GM19035 (cell line): ENCODE measurements around the gene SBNO2.

Source experiments
- ATAC-seq: cut with Tn5 transposase; IDR thresholded peaks from one replicate; pipeline ENCODE4 v1.9.1; 2021; ENCODE audit not compliant: unreplicated experiment

SBNO2 gene

DNA sequence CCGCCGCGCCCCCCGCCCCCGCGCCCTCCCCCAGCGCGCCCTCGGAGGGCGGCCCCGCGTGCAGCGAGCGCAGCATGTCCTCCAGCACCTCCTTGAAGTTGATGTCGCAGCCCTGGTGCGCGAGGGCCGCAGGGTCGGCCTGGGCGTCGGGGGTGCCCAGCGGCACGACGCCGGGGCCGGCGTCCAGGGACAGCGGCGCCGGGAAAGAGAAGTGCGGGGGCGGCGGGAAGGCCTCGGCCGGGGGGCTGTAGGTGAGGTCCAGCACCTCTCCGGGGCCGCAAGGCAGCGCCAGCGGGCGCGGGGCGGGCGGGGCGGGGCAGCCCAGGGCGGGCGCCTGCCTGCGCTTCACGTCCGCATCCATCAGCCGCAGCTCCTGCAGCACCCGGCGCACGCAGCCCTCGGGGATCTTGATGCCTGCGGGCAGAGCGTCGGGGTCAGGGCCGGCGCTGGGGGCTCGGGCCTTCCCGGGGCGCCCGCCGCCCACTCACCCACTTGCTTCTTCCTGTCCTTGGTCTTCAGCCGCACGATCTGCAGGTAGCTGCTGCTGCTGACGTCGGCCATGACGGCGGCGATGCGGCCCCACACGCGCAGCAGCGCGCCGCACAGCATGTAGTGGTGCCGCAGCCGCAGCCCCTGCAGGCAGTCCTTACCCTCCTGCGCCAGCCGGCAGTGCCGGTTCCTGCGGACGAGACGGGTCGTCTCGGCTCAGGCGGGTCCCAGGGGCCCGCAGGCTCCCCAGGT lies 65.6 kb downstream of the SBNO2 start:
- ATAC-seq = no peak

DNA sequence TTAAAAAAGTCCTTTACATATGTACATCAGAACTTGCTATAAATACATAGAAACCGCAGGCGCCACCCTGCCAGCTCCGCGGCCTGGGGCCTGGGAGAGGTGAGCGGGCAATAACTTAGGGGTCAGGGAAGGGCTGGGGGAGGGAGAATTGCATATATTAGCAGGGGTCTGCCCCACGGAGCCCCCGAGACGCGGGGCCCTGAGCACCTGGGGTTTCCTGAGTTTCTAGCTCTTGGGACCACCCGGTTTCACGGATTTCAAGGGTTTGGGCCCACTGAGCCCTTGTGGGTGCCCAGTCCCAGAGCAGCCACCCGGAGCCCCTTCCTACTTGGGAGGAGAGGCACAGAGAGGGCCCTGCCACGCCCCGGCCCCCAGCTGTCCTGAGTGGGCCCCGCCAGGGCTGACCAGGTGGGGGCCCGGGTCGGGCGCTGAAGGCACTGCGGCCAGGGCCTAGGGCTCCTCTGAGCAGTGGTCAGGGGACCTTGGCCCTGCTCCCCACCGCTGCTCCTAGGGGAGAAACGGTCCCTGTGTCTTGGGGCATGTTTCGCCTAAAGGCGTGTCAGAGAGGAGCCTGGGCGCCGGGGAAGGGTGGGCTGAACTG lies 66.3 kb downstream of the SBNO2 start:
- ATAC-seq = no peak

DNA sequence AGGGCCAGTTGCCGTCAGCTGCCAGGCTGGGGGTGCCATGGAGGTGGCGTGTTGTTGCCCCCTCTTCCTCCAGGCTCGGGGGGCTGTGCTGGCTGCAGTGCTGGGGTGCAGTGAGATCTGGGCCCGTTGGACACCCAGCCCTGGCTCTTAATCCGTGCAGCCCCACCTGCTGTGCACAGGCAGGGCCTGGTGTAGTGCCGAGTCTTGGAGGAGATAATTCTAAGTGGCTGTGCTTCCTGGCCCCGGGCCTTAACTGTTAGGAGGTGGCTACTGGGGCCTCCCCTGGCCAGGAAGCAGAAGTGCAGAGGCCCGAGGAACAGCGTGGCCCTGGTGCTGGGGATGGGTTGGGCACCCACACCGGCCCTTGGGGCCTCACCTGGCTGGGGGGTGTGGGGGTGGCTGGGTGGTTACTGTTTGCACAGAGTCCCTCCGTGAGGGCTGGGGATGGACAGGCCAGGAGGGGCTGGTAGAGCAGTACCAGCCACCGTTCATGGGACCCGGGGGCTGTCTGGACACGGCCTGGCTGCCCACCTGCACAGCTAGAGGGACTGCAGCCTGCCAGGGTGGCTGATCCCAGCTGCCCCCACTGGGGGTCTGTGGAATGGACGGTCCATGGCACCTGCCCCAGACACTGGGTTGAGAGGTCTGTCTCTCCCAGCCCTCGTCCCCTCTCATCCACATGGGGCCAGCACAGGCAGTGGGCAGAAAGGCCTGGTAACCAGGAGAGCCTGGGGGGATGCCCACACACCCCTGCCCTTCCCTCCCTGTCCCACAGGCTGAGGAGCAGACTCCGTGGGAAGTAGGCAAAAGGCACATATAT lies 67.0 kb downstream of the SBNO2 start:
- ATAC-seq = no peak

DNA sequence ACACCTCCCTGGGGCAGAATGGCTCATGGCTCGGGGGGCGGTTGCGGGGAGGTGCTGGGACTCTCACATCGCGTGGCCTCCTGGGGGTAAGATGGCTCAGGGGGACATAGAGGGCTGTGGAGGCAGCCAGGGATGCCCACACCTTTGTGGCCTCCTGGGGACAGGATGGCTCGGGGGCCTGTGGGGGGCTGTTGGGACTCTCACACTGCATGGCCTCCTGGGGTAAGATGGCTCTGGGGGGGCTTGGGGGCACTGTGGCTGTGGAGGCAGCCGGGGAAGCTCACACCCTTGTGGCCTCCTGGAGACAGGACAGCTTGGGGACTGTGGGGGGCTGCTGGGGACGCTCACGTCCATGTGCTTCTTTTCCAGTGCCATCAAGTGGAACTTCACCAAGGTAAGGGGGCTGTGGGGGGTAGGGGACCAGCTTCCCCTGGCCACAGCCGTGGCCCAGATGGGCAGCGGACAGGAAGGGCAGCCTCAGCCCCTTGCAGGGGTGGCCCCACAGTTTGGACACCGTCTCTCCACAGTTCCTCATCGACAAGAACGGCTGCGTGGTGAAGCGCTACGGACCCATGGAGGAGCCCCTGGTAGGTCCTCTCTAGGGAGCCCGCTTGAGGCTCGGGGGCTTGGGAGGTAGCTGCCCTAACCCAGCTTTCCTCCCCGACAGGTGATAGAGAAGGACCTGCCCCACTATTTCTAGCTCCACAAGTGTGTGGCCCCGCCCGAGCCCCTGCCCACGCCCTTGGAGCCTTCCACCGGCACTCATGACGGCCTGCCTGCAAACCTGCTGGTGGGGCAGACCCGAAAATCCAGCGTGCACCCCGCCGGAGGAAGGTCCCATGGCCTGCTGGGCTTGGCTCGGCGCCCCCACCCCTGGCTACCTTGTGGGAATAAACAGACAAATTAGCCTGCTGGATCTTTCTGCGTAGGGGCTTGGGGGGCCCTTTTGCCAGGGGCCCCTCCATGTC lies 67.9 kb downstream of the SBNO2 start:
- no peak for ATAC-seq

DNA sequence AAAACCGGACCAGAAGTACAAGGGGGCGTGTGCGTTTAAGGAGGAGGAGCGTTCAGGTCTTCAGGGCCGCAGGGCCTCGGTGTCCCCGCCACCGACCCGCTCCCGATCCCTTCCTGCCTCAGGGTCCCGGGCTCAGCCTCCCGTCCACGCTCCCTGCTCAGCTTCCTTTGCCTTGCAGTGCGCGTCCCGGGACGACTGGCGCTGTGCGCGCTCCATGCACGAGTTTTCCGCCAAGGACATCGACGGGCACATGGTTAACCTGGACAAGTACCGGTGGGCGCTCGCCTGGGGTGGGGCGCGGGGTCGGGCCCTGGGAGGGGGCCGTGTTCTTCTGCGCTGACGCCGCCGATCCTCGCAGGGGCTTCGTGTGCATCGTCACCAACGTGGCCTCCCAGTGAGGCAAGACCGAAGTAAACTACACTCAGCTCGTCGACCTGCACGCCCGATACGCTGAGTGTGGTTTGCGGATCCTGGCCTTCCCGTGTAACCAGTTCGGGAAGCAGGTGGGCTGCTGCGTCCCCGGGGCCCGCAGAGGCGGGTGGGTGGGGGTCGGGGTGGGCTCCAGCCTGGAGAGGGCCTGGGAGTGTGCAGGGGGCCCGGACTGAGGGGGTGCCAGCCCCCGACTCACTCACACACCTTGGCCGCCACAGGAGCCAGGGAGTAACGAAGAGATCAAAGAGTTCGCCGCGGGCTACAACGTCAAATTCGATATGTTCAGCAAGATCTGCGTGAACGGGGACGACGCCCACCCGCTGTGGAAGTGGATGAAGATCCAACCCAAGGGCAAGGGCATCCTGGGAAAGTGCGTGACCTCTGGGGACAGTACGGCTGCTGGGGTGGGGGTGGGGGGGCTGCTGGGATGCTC lies 68.8 kb downstream of the SBNO2 start:
- ATAC-seq = no peak

DNA sequence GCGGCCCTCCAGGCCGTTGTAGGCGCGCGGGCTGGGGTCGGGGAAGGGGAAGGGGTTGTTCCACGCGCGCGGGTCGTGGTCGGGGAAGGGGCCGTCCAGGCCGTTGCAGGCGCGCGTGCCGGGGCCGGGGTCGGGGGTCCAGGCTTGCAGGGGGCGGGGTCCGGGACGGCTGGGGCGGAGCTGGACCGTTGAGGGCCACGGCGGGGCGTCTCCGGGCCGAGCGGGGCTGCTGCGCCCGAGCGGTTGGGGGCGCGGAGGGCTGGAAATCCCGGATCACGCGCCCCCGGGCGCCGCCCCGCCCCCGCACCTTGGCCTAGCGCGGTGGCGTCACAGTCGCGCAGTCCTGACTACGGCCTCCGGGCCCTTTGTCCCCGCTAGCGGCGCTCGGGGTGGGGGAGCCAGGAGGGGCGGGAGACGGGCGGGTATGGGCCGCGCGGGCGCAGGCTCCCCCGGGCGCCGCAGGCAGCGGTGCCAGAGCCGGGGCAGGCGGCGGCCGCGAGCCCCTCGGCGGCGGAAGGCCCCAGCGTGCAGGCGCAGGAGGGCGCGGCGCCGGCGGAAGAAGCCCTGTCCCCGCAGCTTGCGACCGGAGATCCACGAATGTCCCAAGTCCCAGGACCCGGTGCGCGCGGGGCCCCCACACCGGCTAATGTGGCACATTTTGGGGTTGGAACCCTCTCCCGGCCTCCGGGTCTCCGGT lies 69.6 kb downstream of the SBNO2 start:
- ATAC-seq = peak; percentile 33

DNA sequence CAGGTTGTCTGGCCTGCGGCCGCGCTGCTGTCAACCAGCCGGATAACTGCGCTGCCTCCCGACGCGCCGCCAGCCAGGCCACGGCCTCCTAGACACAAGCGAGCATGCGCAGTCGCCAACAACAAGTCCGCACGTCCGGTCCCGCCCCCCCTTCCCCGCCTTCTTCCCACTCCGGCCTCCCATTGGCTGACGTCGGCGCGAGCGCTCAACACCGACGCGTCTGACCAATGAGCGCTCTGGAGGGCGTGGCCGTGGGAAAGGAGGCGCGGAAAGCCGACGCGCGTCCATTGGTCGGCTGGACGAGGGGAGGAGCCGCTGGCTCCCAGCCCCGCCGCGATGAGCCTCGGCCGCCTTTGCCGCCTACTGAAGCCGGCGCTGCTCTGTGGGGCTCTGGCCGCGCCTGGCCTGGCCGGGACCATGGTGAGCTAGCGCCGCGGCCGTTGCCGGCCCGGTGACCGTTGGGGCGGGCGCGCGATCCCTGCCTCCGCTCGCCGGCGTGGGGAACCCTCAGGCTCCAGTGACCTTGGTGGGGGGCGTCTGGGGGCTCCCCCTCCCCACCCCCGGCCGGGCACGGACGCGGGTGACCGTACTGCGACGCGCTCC lies 70.3 kb downstream of the SBNO2 start, which contains the start of gene GPX4:
Gene GPX4 (plus strand): TSS at position 287 of the 603 bp plus-strand sequence. CDS start 50 bp downstream, at position 337.
- ATAC-seq = peak; percentile 73

DNA sequence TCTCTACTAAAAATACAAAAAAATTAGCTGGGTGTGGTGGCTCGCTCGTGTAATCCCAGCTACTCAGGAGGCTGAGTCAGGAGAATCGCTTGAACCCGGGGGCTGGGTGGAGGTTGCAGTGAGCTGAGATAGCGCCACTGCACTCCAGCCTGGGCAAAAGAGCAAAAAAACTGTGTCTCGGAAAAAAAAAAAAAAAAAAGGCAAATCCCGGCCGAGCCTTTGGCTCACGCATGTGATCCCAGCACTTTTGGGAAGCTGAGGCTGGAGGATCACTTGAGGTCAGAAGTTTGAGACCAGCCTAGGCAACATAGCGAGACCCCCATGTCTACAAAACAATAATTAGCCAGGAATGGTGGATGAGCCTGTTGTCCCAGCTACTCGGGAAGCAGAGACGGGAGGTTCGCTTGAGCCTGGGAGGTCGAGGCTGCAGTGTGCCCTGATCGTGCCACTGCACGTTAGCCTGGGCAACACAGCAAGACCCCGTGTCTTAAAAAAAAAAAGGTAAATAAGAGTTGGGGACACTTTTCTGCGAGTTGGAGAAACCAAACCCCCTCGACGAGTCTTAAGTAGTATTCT lies 70.8 kb downstream of the SBNO2 start:
- ATAC-seq = no peak

DNA sequence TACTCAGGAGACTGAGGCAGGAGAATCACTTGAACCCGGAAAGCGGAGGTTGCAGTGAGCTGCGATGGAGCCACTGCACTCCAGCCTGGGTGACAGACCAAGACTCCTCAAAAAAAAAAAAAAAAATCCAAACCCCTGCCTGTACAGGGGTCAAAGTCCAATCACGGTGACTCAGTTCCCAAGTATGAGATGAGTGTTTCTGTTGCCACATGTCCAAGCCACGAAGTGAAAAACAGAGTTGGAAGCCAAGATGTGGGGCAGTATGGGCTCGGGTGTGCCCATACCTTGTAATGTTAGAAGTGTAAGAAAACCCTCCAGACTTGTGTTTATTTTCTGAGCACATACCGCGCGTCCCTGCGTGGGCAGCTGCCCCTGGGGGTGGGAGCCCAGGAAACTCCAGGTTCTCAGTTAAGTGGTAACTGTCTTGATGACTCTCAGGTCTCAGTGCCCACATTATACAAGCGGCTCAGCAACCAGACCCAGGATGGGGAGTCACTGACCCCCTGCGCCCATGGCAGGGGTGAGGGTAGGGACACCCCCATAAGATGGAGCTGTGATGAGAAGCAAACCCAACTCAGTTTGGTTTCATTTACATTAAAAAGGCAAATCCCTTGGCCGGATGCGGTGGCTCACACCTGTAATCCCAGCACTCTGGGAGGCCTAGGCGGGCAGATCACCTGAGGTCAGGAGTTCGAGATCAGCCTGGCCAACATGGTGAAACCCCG lies 71.5 kb downstream of the SBNO2 start:
- ATAC-seq = no peak

DNA sequence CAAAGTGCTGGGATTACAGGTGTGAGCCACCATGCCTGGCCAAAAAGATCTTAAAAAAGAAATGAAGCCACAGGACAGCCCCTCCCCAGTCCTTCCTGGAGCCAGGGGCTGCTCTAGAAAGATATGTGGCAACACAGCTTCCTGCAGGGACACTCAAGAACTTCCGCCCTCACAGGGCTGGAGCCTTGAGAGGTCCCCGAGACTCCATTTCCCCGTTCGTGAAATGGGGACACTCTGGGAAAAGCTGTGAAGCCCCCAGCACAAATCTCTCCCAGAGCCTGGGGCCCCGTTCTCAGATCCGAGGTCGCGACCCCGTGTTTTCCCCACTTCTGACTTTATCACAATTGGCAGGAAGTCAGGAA lies 72.8 kb downstream of the SBNO2 start:
- no peak for ATAC-seq

DNA sequence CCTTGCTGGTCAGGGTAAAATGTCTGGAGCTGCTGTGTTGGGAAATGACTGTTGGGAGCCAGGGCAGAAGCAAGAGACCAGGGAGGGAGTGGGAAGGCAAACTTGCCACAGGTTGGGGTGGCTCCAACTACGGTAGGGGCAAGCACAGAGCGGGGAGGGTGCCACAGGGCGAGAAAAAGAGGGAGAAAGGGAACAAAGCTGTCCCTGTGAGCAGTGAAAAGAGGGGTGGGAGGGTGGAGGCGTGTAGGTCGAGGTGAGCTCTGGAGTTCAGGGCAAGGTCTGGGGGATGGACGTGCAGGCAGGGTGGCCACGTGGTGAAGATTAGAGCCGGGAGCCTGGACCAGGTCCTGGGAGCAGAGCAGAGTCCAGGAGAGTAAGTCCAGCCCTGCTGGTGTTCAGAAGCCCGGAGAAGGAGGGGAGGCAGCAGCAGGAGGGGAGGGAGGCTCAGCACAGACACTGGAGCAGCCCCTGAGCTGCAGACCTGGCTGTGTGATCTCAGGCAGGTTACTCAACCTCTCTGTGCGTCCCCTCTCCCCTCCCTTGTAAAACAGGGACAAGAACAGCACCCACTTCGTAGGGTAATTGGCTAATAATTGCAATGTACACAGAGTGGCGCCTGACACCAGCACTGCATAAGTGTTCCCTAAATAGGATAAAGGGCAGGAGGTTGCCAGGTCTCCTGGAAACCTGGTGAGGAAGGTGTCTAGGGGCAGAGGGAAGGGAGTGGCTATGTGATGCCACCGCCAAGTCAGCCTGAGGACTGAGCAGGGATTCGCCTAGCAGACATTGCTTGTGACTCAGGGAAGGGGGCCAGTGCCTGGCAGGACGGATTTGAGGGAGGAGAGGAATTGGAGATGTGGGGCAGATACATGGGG lies 75.7 kb downstream of the SBNO2 start:
- no peak for ATAC-seq

DNA sequence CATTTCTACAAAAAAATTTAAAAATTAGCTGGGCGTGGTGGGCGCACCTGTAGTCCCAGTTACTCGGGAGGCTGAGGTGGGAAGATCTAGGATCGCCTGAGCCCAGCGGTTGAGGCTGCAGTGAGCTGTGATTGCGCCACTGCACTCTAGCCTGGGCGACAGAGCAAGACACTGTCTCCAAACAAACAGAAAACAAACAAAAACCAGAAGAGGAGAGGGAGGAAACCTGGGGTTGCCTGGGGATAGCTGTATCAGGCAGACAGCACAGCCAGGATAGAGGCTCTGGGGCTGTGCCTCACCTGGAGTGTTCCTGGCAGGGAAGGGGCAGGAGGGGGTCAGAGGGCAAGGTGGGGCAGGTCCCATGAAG lies 76.3 kb downstream of the SBNO2 start:
- no peak for ATAC-seq

DNA sequence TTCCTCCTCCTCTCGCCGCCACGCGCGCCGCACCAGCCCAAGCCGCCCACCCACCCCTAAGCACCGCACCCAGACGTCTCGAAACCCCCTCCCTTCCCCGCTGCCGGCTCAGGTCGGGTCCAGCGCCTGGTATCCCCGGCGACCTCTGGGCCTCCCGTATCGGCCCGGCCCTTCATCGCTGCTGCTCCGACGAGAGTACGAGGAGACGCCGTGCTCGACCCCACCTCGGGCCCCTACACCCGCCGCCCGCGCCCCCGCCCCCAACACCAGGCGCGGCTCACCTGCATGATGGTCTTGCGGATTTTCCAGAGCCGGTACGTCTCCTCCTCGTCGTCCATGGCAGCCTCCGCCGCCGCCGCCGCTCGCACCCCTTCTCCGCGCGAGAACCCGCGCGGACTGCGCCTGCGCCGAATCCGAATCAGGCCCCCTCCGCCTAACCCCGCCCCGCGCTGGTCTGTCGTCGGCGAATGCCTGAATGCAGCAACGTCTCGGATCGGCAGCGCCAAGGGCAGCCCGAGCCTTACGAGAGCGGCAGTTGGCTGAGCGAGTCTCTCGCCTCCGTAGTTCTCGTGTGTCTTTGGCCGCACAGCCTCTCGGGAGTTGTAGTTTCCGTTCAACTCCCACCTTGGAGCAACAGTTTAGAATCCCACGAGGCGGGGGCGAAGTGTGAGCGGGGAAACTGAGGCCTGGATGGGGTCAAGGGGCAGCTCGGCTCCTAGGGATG lies 78.9 kb downstream of the SBNO2 start, which contains the start of gene POLR2E:
Gene POLR2E (minus strand): TSS at position 398 of the 724 bp plus-strand sequence. CDS start 60 bp downstream, at position 338.
- peak; percentile 87 for ATAC-seq

DNA sequence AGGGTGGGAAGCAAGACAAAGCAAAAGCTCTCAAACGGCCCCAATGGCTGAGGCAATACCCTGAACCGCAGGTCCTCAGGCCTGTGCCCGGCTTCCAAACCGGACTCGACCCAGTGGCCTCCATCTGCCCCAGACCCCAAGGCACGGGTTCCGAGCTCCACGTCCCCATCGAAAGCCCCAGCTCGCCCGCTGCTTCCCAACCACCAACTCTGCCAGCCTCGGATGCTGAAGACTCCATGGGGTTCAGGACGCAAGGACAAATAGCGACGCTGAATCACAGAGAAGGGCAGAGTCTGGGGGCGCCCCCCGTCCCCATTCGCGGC lies 79.5 kb downstream of the SBNO2 start:
- ATAC-seq = no peak

DNA sequence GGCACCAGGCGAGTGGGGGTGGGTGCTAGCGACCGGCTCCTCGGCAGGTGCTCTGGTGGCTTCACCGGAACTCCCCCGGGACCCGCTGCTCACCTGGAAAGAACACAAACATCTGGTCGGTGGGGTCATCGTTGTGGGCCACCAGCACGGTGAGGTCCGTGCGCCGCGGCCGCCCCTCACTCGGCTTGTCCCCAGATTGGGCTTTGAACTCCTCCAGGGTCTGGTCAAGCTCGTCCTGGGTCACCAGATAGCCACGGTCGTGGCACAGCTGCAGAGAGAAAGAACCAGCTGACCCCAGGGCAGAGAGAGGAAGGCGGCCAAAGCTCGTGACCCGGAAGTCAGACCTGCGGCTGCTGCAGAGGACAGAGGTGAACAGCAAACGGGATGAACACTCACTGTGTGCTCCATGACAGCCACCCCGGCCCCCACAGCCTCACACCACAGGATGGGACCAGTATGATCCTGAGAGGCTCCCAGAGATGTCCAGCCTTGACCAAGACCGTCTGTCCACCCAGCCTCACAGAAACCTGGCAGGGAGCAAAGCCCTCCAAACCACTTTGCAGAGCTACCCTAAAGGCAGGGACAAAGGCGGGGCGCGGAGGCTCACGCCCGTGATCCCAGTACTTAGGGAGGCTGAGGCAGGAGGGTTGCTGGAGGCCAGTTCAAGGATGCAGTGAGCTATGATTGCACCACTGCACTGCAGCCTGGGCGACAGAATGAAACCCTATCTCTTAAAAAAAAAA lies 80.1 kb downstream of the SBNO2 start:
- no peak for ATAC-seq

DNA sequence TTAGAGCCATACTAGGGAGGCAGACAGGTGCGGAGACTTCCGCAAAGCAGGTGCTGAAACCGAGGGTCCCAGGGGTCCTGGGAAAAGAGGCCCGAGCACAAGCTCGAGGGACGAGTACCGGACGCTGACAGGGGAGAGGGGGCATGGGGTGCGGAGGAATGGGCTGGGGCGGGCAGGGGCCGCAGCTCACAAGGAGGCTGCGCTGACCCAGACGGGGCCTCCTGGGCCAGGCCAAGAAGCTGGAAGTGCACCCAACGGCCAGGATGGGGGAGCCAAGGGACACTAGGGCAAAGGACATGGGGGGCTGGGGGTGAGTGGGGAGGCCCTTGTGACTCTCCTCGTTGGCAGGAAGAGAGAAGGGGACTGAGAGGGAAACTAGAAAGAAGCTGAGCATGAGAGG lies 80.7 kb downstream of the SBNO2 start:
- ATAC-seq = no peak
